Peyer's patch (tissue), 4 donors: Measurements from ENCODE around the gene AUTS2.

Experiments
- CTCF ChIP-seq, 6 experiments: fragments of 450-650 bp in 4 of 6; fragments of 200-600 bp in 2 of 6; sonication (generic) in 1 of 6; IDR thresholded peaks; one replicate each; pipeline ENCODE4 v1.5.1; 2017 to 2019; ENCODE audit warnings: antibody characterized with exemption in 6 of 6, mild to moderate bottlenecking in 3 of 6, moderate library complexity in 1 of 6
- POLR2A ChIP-seq, 2 donors: fragments of 450-650 bp; IDR thresholded peaks; one replicate each; pipeline ENCODE4 v1.5.1; 2017; ENCODE audit warnings: antibody characterized with exemption in 2 of 2, mild to moderate bottlenecking in 2 of 2, moderate library complexity in 2 of 2

GRCh38 chr7:69691734-69692133 lies 93.5 kb downstream of the AUTS2 start:
- TF ChIP-seq POLR2A (IDR thresholded peaks at IDR 0.05) (no peak), CTCF (IDR thresholded peaks at IDR 0.05) (no peak)
